Measurements from ENCODE around the gene MT4.

GRCh38 chr16:56538331-56538730 lies 26.5 kb upstream of the MT4 start:
- TF ChIP-seq CTCF (IDR thresholded peaks at IDR 0.05; ENCODE audit: insufficient read depth, low read length, poor library complexity, severe bottlenecking): no peak
- no peak for TF ChIP-seq EZH2phosphoT487 (conservative IDR thresholded peaks at IDR 0.05; ENCODE audit: low read length)
